Prostate gland (tissue), 2 donors: Measurements from ENCODE around the gene TAP1.

Experiments used
- CTCF ChIP-seq, 4 experiments: fragments of 200-600 bp in 2 of 4; fragments of 450-650 bp in 2 of 4; sonication (generic) in 2 of 4; IDR thresholded peaks; 1 replicate in 3 of 4; 2 replicates in 1 of 4; pipeline ENCODE4 v1.5.1; 2016 to 2019; ENCODE audit warnings: antibody characterized with exemption in 4 of 4, mild to moderate bottlenecking in 2 of 4, moderate library complexity in 2 of 4
- POLR2A ChIP-seq: fragments of 450-650 bp; IDR thresholded peaks from one replicate; pipeline ENCODE4 v1.6.1; 2016; ENCODE audit warnings: antibody characterized with exemption, mild to moderate bottlenecking
- POLR2AphosphoS5 ChIP-seq: sonication (generic); formaldehyde crosslinking; IDR thresholded peaks from one replicate; pipeline ENCODE4 v1.6.1; 2017; ENCODE audit warnings: antibody characterized with exemption

GRCh38 chr6:32862725-32863124 is 9.2 kb upstream of the TAP1 start:
- TF ChIP-seq POLR2A, result no peak
- TF ChIP-seq CTCF (IDR thresholded peaks at IDR 0.05), result no peak
- no peak for TF ChIP-seq POLR2AphosphoS5
